Stomach (tissue), 9 donors: ENCODE results near the gene RGSL1. TPM values are rescaled to one million over a fixed set of nuclear protein-coding genes. Genes with fewer than 3 reads are reported as not detected.

ENCODE experiments used
- DNase-seq, 2 donors: peaks; one replicate each; pipeline versions ENCODE4 v3.0.0 to v3.0.0-alpha.2; 2013 to 2019
- H3K27ac ChIP-seq, 5 donors: fragments of 200-600 bp in 4 of 5; sonication (generic) in 4 of 5; one replicate each; pipeline ENCODE4 v1.5.1; 2013 to 2019; ENCODE audit warnings: mild to moderate bottlenecking in 1 of 5, moderate library complexity in 1 of 5
- H3K27me3 ChIP-seq, 3 donors: fragments of 200-600 bp; sonication (generic); one replicate each; pipeline ENCODE4 v1.5.1; 2017 to 2019; ENCODE audit warnings: mixed run types in 1 of 3
- H3K36me3 ChIP-seq, 4 donors: fragments of 200-600 bp; sonication (generic); 1 replicate in 3 of 4; 2 replicates in 1 of 4; pipeline ENCODE4 v1.5.1; 2016 to 2019
- H3K4me1 ChIP-seq, 4 donors: fragments of 200-600 bp; sonication (generic); one replicate each; pipeline ENCODE4 v1.5.1; 2016 to 2019
- H3K4me3 ChIP-seq, 4 donors: fragments of 200-600 bp; sonication (generic) in 3 of 4; one replicate each; pipeline ENCODE4 v1.5.1; 2016 to 2019; ENCODE audit warnings: mild to moderate bottlenecking in 1 of 4
- H3K9me3 ChIP-seq, 4 donors: fragments of 200-600 bp; sonication (generic); one replicate each; pipeline ENCODE4 v1.5.1; 2016 to 2019
- CTCF ChIP-seq, 7 experiments: fragments of 450-650 bp in 4 of 7; fragments of 200-600 bp in 3 of 7; sonication (generic) in 3 of 7; IDR thresholded peaks; one replicate each; pipeline ENCODE4 v1.5.1; 2016 to 2019; ENCODE audit warnings: antibody characterized with exemption in 7 of 7, control low read depth in 2 of 7, mild to moderate bottlenecking in 1 of 7
- EP300 ChIP-seq: sonication (generic); formaldehyde crosslinking; IDR thresholded peaks from one replicate; pipeline ENCODE4 v1.6.1; 2017; ENCODE audit warnings: antibody characterized with exemption
- POLR2A ChIP-seq, 4 donors: fragments of 450-650 bp; IDR thresholded peaks; one replicate each; pipeline ENCODE4 v1.6.1; 2016; ENCODE audit warnings: antibody characterized with exemption in 4 of 4, control low read depth in 2 of 4, mild to moderate bottlenecking in 1 of 4, moderate library complexity in 1 of 4
- POLR2AphosphoS5 ChIP-seq, 3 donors: sonication (generic); formaldehyde crosslinking; IDR thresholded peaks; one replicate each; pipeline ENCODE4 v1.6.1; 2016; ENCODE audit warnings: antibody characterized with exemption in 3 of 3
- WGBS, 5 donors: extraction: QIAGEN DNeasy Blood & Tissue Kit in 3 of 5; methylation state at CpG; one replicate each; pipeline versions ENCODE4 v1.1.5 to v1.1.7; 2013 to 2018; 5-methylcytosine and 5-hydroxymethylcytosine counted together
- intact Hi-C: fragments of 100-400 bp; cut with DNase I; formaldehyde crosslinking; loops from one replicate; pipeline ENCODE4 v1.15.1; 2023; ENCODE audit warnings: low total_unique reads
- polyA plus RNA-seq, 3 donors: library from polyadenylated mRNA; stranded (reverse); fragments of 200-250 nt; gene quantifications; one replicate each; pipeline ENCODE4 v1.2.3, GENCODE V29; 2013
- total RNA-seq, 5 donors: library from RNA; depleted of rRNA; stranded (reverse); fragments of >200 nt; gene quantifications; one replicate each; pipeline versions ENCODE4 v1.1.0 to v1.2.3, GENCODE V29; 2014 to 2016
- donor health status: healthy with polysubstance abuse.
- donor health status: Bipolar disorder and iron deficiency.
- donor health status: healthy.

Gene RGSL1
- total and polyA plus RNA-seq, 8 donors, result not detected

DNA sequence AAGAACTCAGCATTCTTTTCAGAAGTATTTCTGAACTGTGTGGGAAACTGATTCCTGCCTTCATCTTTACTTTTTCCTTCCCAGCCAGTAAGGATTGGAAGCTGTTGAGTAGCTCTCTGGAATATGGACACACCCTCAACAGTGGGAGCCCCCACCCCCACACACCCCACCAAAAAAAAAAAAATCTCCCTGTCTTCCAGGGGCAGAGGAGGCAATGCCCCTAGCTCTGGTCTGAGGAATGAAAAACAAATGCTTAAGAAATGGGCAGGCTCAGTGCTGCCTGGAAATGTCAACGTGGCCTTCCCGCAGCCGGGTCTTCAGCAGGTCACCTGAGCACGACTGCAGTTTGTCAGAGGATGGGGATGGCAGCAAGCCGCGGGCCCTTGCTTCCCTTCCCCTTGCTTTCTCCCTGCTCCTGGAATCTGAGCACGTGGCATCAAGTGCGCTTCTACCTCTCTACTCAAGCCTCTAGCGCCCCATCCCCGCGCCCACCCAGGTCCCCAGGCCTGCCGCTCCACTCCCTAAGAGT, 153.8 kb downstream of the RGSL1 start:
- Histone ChIP-seq H3K4me3 (peak overlapping the region; percentile 47 to 60 (median 53)), H3K27me3 (no peaks in the 10 kb centered on the region), H3K27ac (peak overlapping the region; percentile 43 to 80 (median 61)), H3K4me1 (peaks cover 30 to 44% (median 33%) of the 10 kb centered on the region in 4 donors), H3K9me3 (no peaks in the 10 kb centered on the region), H3K36me3 (peaks cover 0 to 19% (median 16%) of the 10 kb centered on the region in 4 donors)
- TF ChIP-seq POLR2A (IDR thresholded peaks at IDR 0.05) (no peak), CTCF (IDR thresholded peaks at IDR 0.05) (no peak), POLR2AphosphoS5 (IDR thresholded peaks at IDR 0.05) (no peak), EP300 (no peak)
- DNase-seq, result no peak
- intact Hi-C loops, result no loop called here
- 0 to 4% (median 2%) methylated on average over 5 to 12 of the region's 12 CpGs for WGBS, 5 donors

- peak; percentile 96 to 97 for DNase-seq
- H3K27ac ChIP-seq, result peak within 1 kb of the TSS; percentile 43 to 80 (median 61)
- H3K4me3 ChIP-seq, result peak within 1 kb of the TSS; percentile 47 to 60 (median 53)
- H3K27me3 ChIP-seq, result no peaks in the 10 kb centered on the region
- intact Hi-C loops, result no loop called here
- H3K4me1 ChIP-seq, result peaks cover 26 to 40% (median 32%) of the 10 kb centered on the region in 4 donors
- no peak for TF ChIP-seq POLR2A (IDR thresholded peaks at IDR 0.05)
- no peak for TF ChIP-seq CTCF (IDR thresholded peaks at IDR 0.05)
- TF ChIP-seq POLR2AphosphoS5 (IDR thresholded peaks at IDR 0.05), result peak; percentile 38 to 94 (median 90)
- TF ChIP-seq EP300, result no peak
- WGBS, 5 donors, result 5 to 22% (median 6%) methylated on average over 9 to 44 of the region's 44 CpGs
- H3K9me3 ChIP-seq, result no peaks in the 10 kb centered on the region
- peaks cover 0 to 17% (median 15%) of the 10 kb centered on the region in 4 donors for H3K36me3 ChIP-seq
Observed at GRCh38 chr1:182604175-182605164, 154.5 kb downstream of the RGSL1 start, which contains the start of gene RGS16. TSS of gene RGS16 (minus strand) at chr1:182604389. CDS start at chr1:182604259, 130 bp downstream.

DNA sequence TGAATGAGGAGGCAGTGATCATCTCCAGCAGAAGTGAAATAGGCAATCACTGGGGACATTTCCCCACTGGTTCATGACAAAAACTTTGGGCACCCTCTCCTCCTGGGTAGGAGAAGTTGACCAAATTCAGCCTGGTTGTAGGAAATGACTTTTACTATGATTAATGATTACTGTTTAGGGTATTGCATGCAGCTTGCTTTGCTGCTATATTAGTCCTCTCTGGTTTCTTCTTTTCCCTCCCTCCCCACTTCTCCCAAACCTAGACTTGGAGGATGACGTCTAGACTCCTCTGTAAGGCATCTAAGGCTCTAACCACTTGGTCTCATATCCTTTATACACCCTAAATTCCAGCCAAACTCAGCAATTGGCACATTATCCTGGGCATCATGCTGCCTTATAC, 157.6 kb downstream of the RGSL1 start:
- intact Hi-C loops, result no loop called here
- Histone ChIP-seq H3K36me3 (no peaks in the 10 kb centered on the region), H3K9me3 (no peaks in the 10 kb centered on the region), H3K4me3 (no peak overlapping the region), H3K4me1 (peaks cover 16 to 23% (median 22%) of the 10 kb centered on the region in 4 donors), H3K27me3 (no peaks in the 10 kb centered on the region), H3K27ac (no peak overlapping the region)
- TF ChIP-seq POLR2A (IDR thresholded peaks at IDR 0.05) (no peak), CTCF (IDR thresholded peaks at IDR 0.05) (no peak), EP300 (no peak)
- no peak for DNase-seq
- WGBS, 5 donors, result 80 to 93% (median 92%) methylated on average over 1 of the region's 1 CpG

DNA sequence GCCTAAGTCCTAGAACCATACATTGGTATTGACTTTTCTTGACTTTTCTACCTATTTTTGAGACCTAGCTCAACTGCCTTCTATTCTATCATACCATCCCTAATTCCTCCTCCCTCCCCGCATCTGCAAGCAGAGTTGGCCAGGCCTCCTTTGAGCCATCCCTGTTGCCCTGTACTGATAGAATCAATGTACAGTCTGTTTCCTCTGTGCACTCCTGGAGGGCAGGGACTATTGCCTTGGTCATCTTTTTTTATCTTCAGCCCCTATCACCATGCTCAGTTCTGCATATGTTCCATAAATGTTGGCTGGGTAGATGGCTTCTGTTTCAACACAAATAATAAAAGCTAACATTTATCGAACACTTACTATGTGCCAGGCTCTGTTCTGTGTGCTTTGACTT, 158.3 kb downstream of the RGSL1 start:
- H3K4me1 ChIP-seq, result peaks cover 9 to 17% (median 16%) of the 10 kb centered on the region in 4 donors
- H3K9me3 ChIP-seq, result no peaks in the 10 kb centered on the region
- 38 to 100% (median 94%) methylated on average over 1 to 2 of the region's 2 CpGs for WGBS, 5 donors
- no peak overlapping the region for H3K4me3 ChIP-seq
- no peaks in the 10 kb centered on the region for H3K36me3 ChIP-seq
- H3K27ac ChIP-seq, result no peak overlapping the region
- peaks cover 0 to 3% (median 0%) of the 10 kb centered on the region in 3 donors for H3K27me3 ChIP-seq
- DNase-seq, result no peak
- intact Hi-C loops, result no loop called here
- no peak for TF ChIP-seq POLR2A (IDR thresholded peaks at IDR 0.05)
- no peak for TF ChIP-seq POLR2AphosphoS5 (IDR thresholded peaks at IDR 0.05)
- no peak for TF ChIP-seq EP300
- TF ChIP-seq CTCF (IDR thresholded peaks at IDR 0.05), result no peak
